ENCODE data around the gene C10orf67.

GRCh38 chr10:23384364-23384763 lies 39.8 kb upstream of the C10orf67 start:
- TF ChIP-seq POLR2A (IDR thresholded peaks at IDR 0.05) (no peak), CTCF (IDR thresholded peaks at IDR 0.05) (no peak)

Data from sigmoid colon (tissue), 3 donors.